Measurements from ENCODE around the gene GNA12. TPM values are rescaled to one million over a fixed set of nuclear protein-coding genes. Genes with fewer than 3 reads are reported as not detected.

Gene GNA12
- total RNA-seq, 1 donor from 2014 or later, result 54.6 TPM

DNA sequence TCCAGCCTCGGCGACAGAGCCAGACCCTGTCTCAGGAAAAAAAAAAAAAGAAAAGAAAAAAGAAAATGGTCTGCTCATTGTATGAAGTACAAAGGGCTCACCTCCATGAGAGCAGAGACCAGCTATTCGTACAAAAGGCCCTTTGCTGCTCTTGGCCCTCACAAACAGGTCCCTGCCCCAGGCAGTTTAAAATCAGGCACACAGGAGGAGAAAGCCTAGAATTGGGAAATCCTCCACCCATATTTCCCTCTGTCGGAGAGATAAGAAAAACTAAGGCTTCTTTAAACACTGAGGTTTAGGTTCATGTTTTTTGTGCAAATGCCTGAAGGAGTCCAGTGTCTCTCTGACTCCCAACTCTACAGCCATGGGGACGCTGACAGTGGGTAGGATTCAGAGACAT is 15.1 kb downstream of the GNA12 start:
- POLR2A ChIA-PET, result interaction anchor here (0.6 to 0.7 kb wide), 2 partner anchors 198 to 266 kb away, joined by 4 to 9 read pairs; no protein-coding TSS in a partner anchor
- Mint-ChIP-seq H3K4me1 (peaks cover 32% of the 10 kb centered on the region), H3K27me3 (no peaks in the 10 kb centered on the region)

DNA sequence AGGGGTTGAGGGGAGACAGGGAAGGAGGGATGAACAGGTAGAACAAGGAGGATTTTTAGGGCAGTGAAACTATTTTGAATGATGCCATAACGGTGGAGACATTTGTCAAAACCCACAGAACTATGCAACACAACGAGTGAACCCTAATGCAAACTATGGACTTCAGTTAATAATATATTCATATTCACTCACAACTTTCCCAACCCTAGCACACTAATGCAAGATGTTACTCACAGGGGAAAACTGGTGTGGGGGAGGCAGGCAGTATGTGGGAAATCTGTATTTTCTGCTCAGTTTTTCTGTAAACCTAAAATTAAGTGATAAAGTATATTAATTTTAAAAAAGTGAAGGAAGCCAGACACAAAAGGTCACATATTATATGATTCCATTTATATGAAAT is 17.3 kb downstream of the GNA12 start:
- Mint-ChIP-seq H3K4me1 (peaks cover 51% of the 10 kb centered on the region), H3K36me3 (ENCODE audit: low read depth) (peaks cover 23% of the 10 kb centered on the region), H3K9me3 (no peaks in the 10 kb centered on the region), H3K27ac (no peak overlapping the region), H3K4me3 (no peak overlapping the region), H3K27me3 (no peaks in the 10 kb centered on the region)
- CTCF ChIA-PET, result no interaction called here
- ATAC-seq (ENCODE audit: low read depth), result no peak
- DNase-seq, result no peak
- intact Hi-C loops (cut with micrococcal nuclease), result no loop called here
- POLR2A ChIA-PET, result no interaction called here
- TF ChIP-seq, protein P1, sequence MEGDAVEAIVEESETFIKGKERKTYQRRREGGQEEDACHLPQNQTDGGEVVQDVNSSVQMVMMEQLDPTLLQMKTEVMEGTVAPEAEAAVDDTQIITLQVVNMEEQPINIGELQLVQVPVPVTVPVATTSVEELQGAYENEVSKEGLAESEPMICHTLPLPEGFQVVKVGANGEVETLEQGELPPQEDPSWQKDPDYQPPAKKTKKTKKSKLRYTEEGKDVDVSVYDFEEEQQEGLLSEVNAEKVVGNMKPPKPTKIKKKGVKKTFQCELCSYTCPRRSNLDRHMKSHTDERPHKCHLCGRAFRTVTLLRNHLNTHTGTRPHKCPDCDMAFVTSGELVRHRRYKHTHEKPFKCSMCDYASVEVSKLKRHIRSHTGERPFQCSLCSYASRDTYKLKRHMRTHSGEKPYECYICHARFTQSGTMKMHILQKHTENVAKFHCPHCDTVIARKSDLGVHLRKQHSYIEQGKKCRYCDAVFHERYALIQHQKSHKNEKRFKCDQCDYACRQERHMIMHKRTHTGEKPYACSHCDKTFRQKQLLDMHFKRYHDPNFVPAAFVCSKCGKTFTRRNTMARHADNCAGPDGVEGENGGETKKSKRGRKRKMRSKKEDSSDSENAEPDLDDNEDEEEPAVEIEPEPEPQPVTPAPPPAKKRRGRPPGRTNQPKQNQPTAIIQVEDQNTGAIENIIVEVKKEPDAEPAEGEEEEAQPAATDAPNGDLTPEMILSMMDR (IDR thresholded peaks at IDR 0.05), result no peak

More for the DNA sequence above, 15.1 kb downstream of the GNA12 start:
- DNase-seq (no peak), ATAC-seq (ENCODE audit: low read depth) (no peak)
- Mint-ChIP-seq H3K27ac (no peak overlapping the region), H3K36me3 (ENCODE audit: low read depth) (peaks cover 41% of the 10 kb centered on the region), H3K4me3 (no peak overlapping the region), H3K9me3 (no peaks in the 10 kb centered on the region)
- TF ChIP-seq, protein P1 (IDR thresholded peaks at IDR 0.05), result no peak
- CTCF ChIA-PET, result no interaction called here
- intact Hi-C loops (cut with micrococcal nuclease), result no loop called here

DNA sequence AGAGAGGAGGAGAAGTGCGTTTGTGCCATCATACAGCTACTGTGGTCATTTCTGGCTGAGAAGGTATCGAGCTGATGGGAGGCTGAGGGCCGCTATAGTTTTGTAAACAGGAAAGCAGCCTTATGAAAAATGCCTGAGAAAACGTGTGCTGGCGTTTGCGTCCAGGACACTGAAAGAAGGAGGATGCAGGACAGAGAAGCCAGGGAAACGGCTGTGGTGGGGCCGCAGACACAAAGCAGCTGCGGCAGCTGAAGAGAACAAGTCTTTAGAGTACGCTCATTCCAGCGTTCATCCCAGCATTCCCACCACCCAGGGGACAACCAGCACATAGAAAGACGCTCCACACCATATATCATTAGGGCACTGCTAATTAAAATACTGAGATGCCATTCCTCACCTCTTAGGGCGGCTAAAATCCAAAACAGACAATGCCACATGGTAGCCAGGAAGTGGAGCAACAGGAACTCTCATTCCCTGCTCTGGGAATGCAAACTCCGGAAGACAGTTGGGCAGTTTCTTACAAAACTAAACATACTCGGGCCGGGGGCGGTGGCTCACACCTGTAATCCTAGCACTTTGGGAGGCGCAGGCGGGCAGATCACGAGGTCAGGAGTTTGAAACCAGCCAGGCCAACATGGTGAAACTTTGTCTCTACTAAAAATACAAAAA is 18.4 kb downstream of the GNA12 start:
- ATAC-seq (ENCODE audit: low read depth) (no peak), DNase-seq (no peak)
- POLR2A ChIA-PET, result interaction anchor here (1.0 to 2.5 kb wide), 4 partner anchors 15 to 116 kb away, joined by 3 to 11 read pairs (median 6); no protein-coding TSS in a partner anchor
- TF ChIP-seq, protein P1 (IDR thresholded peaks at IDR 0.05), result no peak
- H3K27me3 Mint-ChIP-seq, result no peaks in the 10 kb centered on the region
- H3K9me3 Mint-ChIP-seq, result no peaks in the 10 kb centered on the region
- no peak overlapping the region for H3K4me3 Mint-ChIP-seq
- CTCF ChIA-PET, result no interaction called here
- peaks cover 62% of the 10 kb centered on the region for H3K4me1 Mint-ChIP-seq
- H3K27ac Mint-ChIP-seq, result no peak overlapping the region
- peaks cover 22% of the 10 kb centered on the region for H3K36me3 Mint-ChIP-seq (ENCODE audit: low read depth)
- intact Hi-C loops (cut with micrococcal nuclease), result no loop called here

DNA sequence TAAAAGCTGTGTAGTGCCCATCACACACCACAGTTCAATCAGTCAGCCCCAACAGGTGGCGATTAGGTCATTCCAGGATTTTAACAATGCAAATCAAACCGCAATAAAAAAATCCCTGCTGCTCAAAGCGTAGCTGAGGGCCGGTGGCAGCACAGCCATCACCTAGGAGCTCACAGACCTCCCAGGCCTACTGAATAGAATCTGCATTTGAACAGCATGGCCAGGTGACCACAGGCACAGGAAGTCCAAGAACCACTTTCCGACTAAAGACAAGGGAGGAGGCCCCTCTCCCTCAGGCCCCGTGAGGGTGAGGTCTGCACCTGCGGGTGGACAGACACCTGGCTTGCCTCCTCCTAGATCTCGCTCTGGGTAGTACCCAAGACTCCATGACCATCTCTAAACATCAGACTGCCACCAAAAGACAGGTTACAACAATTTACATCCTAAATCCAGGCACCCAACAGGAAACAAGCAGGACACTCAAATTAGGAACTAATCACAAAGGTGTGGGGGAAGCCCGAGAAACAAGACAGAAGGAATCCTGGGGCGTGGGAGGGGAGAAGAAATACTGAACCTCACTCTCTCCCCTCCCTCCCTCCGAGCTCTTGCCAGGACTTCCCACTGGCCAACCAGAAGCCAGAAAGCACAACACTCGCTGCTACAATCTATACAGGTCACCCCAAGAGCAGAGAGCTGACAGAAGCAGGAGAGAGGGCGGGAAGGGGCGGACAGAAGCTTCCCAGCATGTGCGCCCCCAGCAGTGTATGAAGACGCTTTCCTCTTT is 19.2 kb downstream of the GNA12 start:
- H3K36me3 Mint-ChIP-seq (ENCODE audit: low read depth), result peaks cover 18% of the 10 kb centered on the region
- peak overlapping the region; percentile 51 for H3K27ac Mint-ChIP-seq
- ChIA-PET CTCF (interaction anchor here (1.0 kb wide), 1 partner anchor 106 kb away, joined by 3 read pairs; no protein-coding TSS in a partner anchor), POLR2A (interaction anchor here (0.6 to 2.5 kb wide), 7 partner anchors 10 to 115 kb away, joined by 3 to 11 read pairs (median 5); no protein-coding TSS in a partner anchor)
- DNase-seq, result no peak
- H3K9me3 Mint-ChIP-seq, result no peaks in the 10 kb centered on the region
- peaks cover 67% of the 10 kb centered on the region for H3K4me1 Mint-ChIP-seq
- intact Hi-C loops (cut with micrococcal nuclease), result loop anchor here (5.0 kb wide), 3 partner anchors 38 to 103 kb away; no protein-coding TSS in a partner anchor
- peak; percentile 29 for ATAC-seq (ENCODE audit: low read depth)
- peak overlapping the region; percentile 24 for H3K4me3 Mint-ChIP-seq
- TF ChIP-seq, protein P1 (IDR thresholded peaks at IDR 0.05), result no peak
- no peaks in the 10 kb centered on the region for H3K27me3 Mint-ChIP-seq

All from activated B cell treated with CpG ODN at 0.5 μM for 24 hours (primary cell).